Measurements from ENCODE around the gene BPIFB6.

BPIFB6 gene

DNA sequence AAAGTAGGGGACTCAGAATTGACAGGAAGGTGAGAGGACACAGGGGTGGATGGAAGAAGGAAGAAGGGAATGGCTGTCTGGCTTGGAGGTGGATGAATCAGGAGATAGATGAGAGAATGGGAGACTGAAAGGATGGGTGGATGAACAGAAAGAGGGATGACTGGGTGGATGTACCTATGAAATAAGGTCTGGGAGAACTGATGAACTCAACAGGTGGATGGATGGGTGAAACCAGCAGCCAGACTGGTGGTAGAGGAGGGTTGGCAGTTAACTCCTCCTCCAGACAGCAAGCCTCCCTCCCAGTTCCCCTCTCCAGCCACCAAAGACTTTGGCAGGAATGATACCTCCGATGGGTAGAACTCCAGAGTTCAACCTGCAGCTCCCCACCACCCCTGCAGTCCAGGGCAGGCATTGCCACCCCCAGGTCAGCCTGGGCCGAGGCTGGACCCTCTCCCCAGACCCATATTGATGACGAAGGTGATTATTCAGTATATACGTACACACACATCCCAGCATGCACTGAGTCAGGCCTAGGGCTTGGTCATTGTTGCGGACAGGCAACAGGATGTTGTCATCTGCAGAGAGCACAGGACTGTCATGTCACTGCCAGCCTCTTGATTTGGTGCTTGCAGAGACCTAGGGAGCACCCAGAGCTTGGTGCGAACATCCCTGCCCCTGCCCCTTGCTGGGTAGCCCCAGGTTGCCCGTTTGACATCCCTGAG is 29.2 kb upstream of the BPIFB6 start:
- Histone ChIP-seq H3K27me3 (ENCODE audit: control insufficient read depth in 2 of 2, insufficient read depth in 2 of 2, low read length in 2 of 2) (no peaks in the 10 kb centered on the region), H3K9ac (ENCODE audit: low read depth in 1 of 2, low read length in 2 of 2) (no peak overlapping the region), H3K4me3 (ENCODE audit: low read length in 2 of 2) (no peak overlapping the region), H3K27ac (ENCODE audit: low read depth in 2 of 2, low read length in 2 of 2) (no peak overlapping the region), H3K4me1 (ENCODE audit: control insufficient read depth in 2 of 2, insufficient read depth in 2 of 2, low read length in 2 of 2) (peaks cover 0 to 4% of the 10 kb centered on the region in 2 donors), H3K9me3 (ENCODE audit: control insufficient read depth in 2 of 2, low read length in 2 of 2) (no peaks in the 10 kb centered on the region), H3K36me3 (ENCODE audit: control insufficient read depth in 2 of 2, insufficient read depth in 2 of 2, low read length in 2 of 2) (no peaks in the 10 kb centered on the region)

GRCh38 chr20:33004141-33004751 is 27.2 kb upstream of the BPIFB6 start, which contains the start of gene SUN5:
TSS of gene SUN5 (minus strand) at chr20:33004433. CDS start at chr20:33004340, 93 bp downstream.
- no peaks in the 10 kb centered on the region for H3K9me3 ChIP-seq (ENCODE audit: control insufficient read depth in 2 of 2, low read length in 2 of 2)
- no peak within 1 kb of the TSS for H3K27ac ChIP-seq (ENCODE audit: low read depth in 2 of 2, low read length in 2 of 2)
- no peak within 1 kb of the TSS for H3K9ac ChIP-seq (ENCODE audit: low read depth in 1 of 2, low read length in 2 of 2)
- H3K27me3 ChIP-seq (ENCODE audit: control insufficient read depth in 2 of 2, insufficient read depth in 2 of 2, low read length in 2 of 2), result no peaks in the 10 kb centered on the region
- no peak within 1 kb of the TSS for H3K4me3 ChIP-seq (ENCODE audit: low read length in 2 of 2)
- H3K4me1 ChIP-seq (ENCODE audit: control insufficient read depth in 2 of 2, insufficient read depth in 2 of 2, low read length in 2 of 2), result peaks cover 0 to 4% of the 10 kb centered on the region in 2 donors
- no peaks in the 10 kb centered on the region for H3K36me3 ChIP-seq (ENCODE audit: control insufficient read depth in 2 of 2, insufficient read depth in 2 of 2, low read length in 2 of 2)

GRCh38 chr20:33005132-33005566 is 26.3 kb upstream of the BPIFB6 start:
- Histone ChIP-seq H3K4me1 (ENCODE audit: control insufficient read depth in 2 of 2, insufficient read depth in 2 of 2, low read length in 2 of 2) (no peaks in the 10 kb centered on the region), H3K27ac (ENCODE audit: low read depth in 2 of 2, low read length in 2 of 2) (no peak overlapping the region), H3K36me3 (ENCODE audit: control insufficient read depth in 2 of 2, insufficient read depth in 2 of 2, low read length in 2 of 2) (no peaks in the 10 kb centered on the region), H3K27me3 (ENCODE audit: control insufficient read depth in 2 of 2, insufficient read depth in 2 of 2, low read length in 2 of 2) (no peaks in the 10 kb centered on the region), H3K4me3 (ENCODE audit: low read length in 2 of 2) (no peak overlapping the region), H3K9me3 (ENCODE audit: control insufficient read depth in 2 of 2, low read length in 2 of 2) (no peaks in the 10 kb centered on the region), H3K9ac (ENCODE audit: low read depth in 1 of 2, low read length in 2 of 2) (no peak overlapping the region)

DNA sequence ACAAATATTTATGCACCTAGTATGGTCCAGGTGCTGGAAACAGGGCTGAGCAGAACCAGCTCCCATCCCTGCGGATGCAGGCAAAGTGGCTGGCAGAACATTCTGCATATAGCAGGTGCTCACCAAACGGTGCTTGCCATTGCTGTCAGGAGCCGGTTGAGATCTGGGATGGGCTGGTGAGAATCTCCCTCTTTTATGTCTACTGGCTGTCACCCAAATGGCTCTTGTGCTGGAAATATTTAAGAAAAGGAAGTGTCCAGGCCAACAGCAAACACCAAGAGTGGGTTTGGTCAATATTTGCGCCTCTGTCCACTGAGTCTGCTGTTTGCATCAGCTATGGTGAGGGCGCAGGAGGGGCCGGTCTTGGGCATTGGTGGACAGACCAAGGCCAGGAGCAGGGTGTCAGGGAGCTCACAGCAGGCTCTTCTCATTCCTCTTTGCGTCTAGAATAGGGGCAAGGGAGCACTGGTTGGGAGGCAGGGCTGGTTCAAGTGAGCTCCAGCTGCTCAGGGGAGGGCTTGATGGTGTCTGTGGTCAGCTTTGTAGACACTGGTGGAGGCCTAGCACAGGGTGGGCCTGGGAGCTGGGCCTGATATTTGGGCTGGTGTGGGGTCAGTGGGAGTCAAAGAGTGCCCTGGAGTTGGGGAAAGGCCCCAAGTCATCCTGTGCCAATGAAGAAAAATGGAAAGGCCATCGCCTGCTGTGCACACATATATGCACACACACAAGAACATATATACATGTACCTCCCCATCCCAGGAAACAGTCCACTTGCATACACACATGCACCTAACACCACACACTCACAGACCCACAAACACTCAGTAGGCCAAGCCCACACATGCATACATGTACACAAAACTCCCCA is 25.3 kb upstream of the BPIFB6 start:
- Histone ChIP-seq H3K27me3 (ENCODE audit: control insufficient read depth in 2 of 2, insufficient read depth in 2 of 2, low read length in 2 of 2) (no peaks in the 10 kb centered on the region), H3K9ac (ENCODE audit: low read depth in 1 of 2, low read length in 2 of 2) (no peak overlapping the region), H3K4me1 (ENCODE audit: control insufficient read depth in 2 of 2, insufficient read depth in 2 of 2, low read length in 2 of 2) (no peaks in the 10 kb centered on the region), H3K4me3 (ENCODE audit: low read length in 2 of 2) (no peak overlapping the region), H3K27ac (ENCODE audit: low read depth in 2 of 2, low read length in 2 of 2) (no peak overlapping the region), H3K36me3 (ENCODE audit: control insufficient read depth in 2 of 2, insufficient read depth in 2 of 2, low read length in 2 of 2) (no peaks in the 10 kb centered on the region), H3K9me3 (ENCODE audit: control insufficient read depth in 2 of 2, low read length in 2 of 2) (no peaks in the 10 kb centered on the region)

DNA sequence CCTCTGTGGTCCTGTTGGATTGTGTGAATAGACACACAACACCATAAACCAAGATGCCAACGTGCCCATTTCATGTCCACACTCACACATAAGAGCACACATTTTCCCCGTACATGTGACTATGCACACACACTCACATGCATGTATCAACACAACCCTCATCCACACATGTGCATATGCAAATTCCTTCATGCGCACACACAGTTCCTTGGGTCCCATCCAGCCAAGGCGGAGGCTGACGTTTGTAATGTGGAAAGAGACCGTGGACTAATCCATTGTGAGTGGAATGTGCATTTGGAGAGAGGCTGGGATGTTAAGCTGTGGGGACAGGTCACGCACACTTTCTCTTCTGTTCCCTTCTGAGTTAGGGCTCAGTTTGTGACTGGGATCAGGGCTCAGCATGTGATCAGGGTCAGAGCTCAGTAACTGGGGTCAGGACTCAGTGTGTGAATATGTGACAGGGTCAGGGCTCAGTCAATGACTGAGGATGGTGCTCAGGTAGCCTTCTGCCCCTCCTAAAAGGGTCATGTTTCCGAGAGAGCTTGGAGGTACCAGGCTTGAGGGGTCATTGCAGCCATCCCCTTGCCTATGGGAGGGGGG is 24.6 kb upstream of the BPIFB6 start:
- no peaks in the 10 kb centered on the region for H3K4me1 ChIP-seq (ENCODE audit: control insufficient read depth in 2 of 2, insufficient read depth in 2 of 2, low read length in 2 of 2)
- no peak overlapping the region for H3K9ac ChIP-seq (ENCODE audit: low read depth in 1 of 2, low read length in 2 of 2)
- no peaks in the 10 kb centered on the region for H3K9me3 ChIP-seq (ENCODE audit: control insufficient read depth in 2 of 2, low read length in 2 of 2)
- no peaks in the 10 kb centered on the region for H3K27me3 ChIP-seq (ENCODE audit: control insufficient read depth in 2 of 2, insufficient read depth in 2 of 2, low read length in 2 of 2)
- no peak overlapping the region for H3K4me3 ChIP-seq (ENCODE audit: low read length in 2 of 2)
- no peak overlapping the region for H3K27ac ChIP-seq (ENCODE audit: low read depth in 2 of 2, low read length in 2 of 2)
- H3K36me3 ChIP-seq (ENCODE audit: control insufficient read depth in 2 of 2, insufficient read depth in 2 of 2, low read length in 2 of 2), result no peaks in the 10 kb centered on the region

DNA sequence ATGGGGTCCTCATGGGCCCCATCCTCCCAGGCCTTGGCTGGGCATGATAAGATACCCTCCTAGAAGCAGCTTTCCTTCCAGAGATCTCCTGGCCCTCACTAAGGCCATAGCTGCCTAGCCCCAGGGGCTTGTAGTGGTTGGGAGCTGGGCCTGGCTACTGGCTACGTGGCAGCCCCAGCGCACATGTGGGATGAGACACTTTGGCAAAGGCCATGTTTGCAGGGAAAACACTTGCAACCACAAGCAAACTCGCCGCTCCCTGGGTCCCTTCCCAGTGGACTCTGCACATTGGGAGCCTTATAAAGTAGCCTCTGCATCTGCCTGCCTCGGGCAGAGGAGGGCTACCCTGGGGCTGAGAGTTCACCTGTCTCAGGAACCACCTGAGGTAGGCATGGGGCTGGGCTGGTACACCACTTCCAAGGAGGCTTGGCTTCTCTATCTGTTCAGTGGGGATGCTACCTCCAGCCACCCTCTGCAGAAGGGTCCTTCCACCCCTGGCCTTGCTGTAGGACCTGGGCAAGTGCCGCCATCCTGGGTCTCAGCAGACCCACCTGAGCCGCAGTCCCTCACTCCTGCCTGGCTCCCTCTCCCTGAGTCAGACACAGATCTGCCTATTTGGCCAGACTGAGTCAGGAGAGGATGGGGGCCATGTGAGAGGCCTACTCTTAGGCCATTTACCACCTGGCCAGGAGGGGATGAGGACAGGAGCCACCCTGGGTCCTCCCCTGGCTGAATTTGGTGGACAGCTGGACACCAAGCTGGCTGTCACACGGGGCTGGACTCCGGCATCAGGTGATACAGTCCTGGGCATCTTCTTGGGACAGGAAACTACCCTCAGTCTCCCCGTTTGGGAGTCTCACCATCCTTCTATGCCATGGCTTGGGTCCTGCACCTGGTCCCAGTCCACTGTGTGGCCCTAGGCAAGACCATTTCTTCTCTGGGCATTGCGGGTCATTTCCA is 23.8 kb upstream of the BPIFB6 start, which contains the start of gene BPIFB2:
TSS of gene BPIFB2 (plus strand) at position 329 of the 960 bp plus-strand sequence. CDS start 871 bp downstream, outside the sequence.
- H3K27me3 ChIP-seq (ENCODE audit: control insufficient read depth in 2 of 2, insufficient read depth in 2 of 2, low read length in 2 of 2), result no peaks in the 10 kb centered on the region
- no peak within 1 kb of the TSS for H3K9ac ChIP-seq (ENCODE audit: low read depth in 1 of 2, low read length in 2 of 2)
- no peak within 1 kb of the TSS for H3K27ac ChIP-seq (ENCODE audit: low read depth in 2 of 2, low read length in 2 of 2)
- no peak within 1 kb of the TSS for H3K4me3 ChIP-seq (ENCODE audit: low read length in 2 of 2)
- no peaks in the 10 kb centered on the region for H3K4me1 ChIP-seq (ENCODE audit: control insufficient read depth in 2 of 2, insufficient read depth in 2 of 2, low read length in 2 of 2)
- no peaks in the 10 kb centered on the region for H3K36me3 ChIP-seq (ENCODE audit: control insufficient read depth in 2 of 2, insufficient read depth in 2 of 2, low read length in 2 of 2)
- no peaks in the 10 kb centered on the region for H3K9me3 ChIP-seq (ENCODE audit: control insufficient read depth in 2 of 2, low read length in 2 of 2)

GRCh38 chr20:33008336-33009213 is 22.9 kb upstream of the BPIFB6 start:
- H3K27me3 ChIP-seq (ENCODE audit: control insufficient read depth in 2 of 2, insufficient read depth in 2 of 2, low read length in 2 of 2), result no peaks in the 10 kb centered on the region
- no peaks in the 10 kb centered on the region for H3K4me1 ChIP-seq (ENCODE audit: control insufficient read depth in 2 of 2, insufficient read depth in 2 of 2, low read length in 2 of 2)
- no peaks in the 10 kb centered on the region for H3K9me3 ChIP-seq (ENCODE audit: control insufficient read depth in 2 of 2, low read length in 2 of 2)
- H3K4me3 ChIP-seq (ENCODE audit: low read length in 2 of 2), result no peak overlapping the region
- no peak overlapping the region for H3K9ac ChIP-seq (ENCODE audit: low read depth in 1 of 2, low read length in 2 of 2)
- no peak overlapping the region for H3K27ac ChIP-seq (ENCODE audit: low read depth in 2 of 2, low read length in 2 of 2)
- no peaks in the 10 kb centered on the region for H3K36me3 ChIP-seq (ENCODE audit: control insufficient read depth in 2 of 2, insufficient read depth in 2 of 2, low read length in 2 of 2)

DNA sequence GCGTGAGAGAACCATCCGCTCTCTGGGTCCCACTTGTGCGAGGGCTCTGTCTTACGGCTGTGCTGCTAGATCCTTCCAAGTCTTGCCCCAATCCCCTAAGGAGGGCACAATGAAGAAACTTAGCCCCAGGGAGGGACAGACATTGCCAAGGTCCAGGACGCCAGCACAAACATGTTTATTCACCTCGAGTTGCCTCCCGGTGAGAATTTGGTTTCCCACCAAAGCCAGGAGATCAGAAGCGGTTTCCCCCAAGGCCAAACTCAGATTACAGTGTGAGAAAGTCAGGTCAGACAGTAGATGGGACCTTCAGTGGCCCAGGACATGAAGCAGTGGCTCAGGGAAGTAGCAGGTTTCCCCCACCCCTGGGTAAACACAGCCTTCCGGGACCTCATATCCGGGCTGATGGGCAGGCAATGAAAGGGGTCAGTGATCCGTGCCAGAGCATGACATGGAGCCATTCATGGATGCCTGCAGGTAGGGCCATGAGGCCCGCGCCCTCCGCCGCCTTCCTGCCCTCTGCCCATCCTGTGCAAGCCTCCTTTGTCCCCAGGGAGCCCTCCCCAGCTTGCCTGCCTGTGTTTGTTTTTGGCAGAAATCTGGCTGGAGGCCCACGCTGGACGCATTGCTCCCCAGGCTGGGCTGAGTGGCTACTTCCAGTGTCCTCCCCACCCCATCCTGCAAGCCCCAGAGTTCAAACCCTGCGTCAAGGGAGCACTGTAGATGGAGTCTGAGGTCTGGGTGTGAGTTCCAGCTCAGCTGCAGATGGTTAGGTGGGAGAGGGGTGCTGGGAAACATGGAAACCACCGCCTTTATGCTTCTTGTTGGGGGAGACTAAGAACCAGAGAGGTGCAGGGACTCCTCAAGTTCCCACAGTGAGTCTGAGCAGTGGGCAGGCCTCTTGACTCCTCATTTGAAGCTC is 22.0 kb upstream of the BPIFB6 start:
- Histone ChIP-seq H3K27ac (ENCODE audit: low read depth in 2 of 2, low read length in 2 of 2) (no peak overlapping the region), H3K4me3 (ENCODE audit: low read length in 2 of 2) (no peak overlapping the region), H3K27me3 (ENCODE audit: control insufficient read depth in 2 of 2, insufficient read depth in 2 of 2, low read length in 2 of 2) (no peaks in the 10 kb centered on the region), H3K9ac (ENCODE audit: low read depth in 1 of 2, low read length in 2 of 2) (no peak overlapping the region), H3K4me1 (ENCODE audit: control insufficient read depth in 2 of 2, insufficient read depth in 2 of 2, low read length in 2 of 2) (no peaks in the 10 kb centered on the region), H3K36me3 (ENCODE audit: control insufficient read depth in 2 of 2, insufficient read depth in 2 of 2, low read length in 2 of 2) (no peaks in the 10 kb centered on the region), H3K9me3 (ENCODE audit: control insufficient read depth in 2 of 2, low read length in 2 of 2) (no peaks in the 10 kb centered on the region)
